ENCODE data around the gene NCS1. TPM values are rescaled to one million over a fixed set of nuclear protein-coding genes. Genes with fewer than 3 reads are reported as not detected.

Gene NCS1
- total RNA-seq, 1 donor from 2014 or later = 312 TPM

GRCh38 chr9:130186839-130187522 is 14.8 kb downstream of the NCS1 start:
- peak; percentile 65 for DNase-seq

GRCh38 chr9:130187523-130187846 is 15.3 kb downstream of the NCS1 start:
- H3K27me3 Mint-ChIP-seq (ENCODE audit: unreplicated experiment) = peaks cover 16% of the 10 kb centered on the region
- H3K4me3 Mint-ChIP-seq (ENCODE audit: unreplicated experiment) = peak overlapping the region; percentile 74
- no peak for DNase-seq
- TF ChIP-seq CTCF (IDR thresholded peaks at IDR 0.05; ENCODE audit: partially characterized antibody, unreplicated experiment) = no peak
- H3K4me1 Mint-ChIP-seq (ENCODE audit: low read depth, unreplicated experiment) = peaks cover 38% of the 10 kb centered on the region
- peak overlapping the region; percentile 80 for H3K27ac Mint-ChIP-seq (ENCODE audit: unreplicated experiment)
- peaks cover 18% of the 10 kb centered on the region for H3K9me3 Mint-ChIP-seq (ENCODE audit: unreplicated experiment)
- no peaks in the 10 kb centered on the region for H3K36me3 Mint-ChIP-seq (ENCODE audit: unreplicated experiment)

More at GRCh38 chr9:130186839-130187522, 14.8 kb downstream of the NCS1 start:
- peak overlapping the region; percentile 74 for H3K4me3 Mint-ChIP-seq (ENCODE audit: unreplicated experiment)
- H3K36me3 Mint-ChIP-seq (ENCODE audit: unreplicated experiment) = no peaks in the 10 kb centered on the region
- no peak for TF ChIP-seq CTCF (IDR thresholded peaks at IDR 0.05; ENCODE audit: partially characterized antibody, unreplicated experiment)
- peaks cover 18% of the 10 kb centered on the region for H3K9me3 Mint-ChIP-seq (ENCODE audit: unreplicated experiment)
- H3K27ac Mint-ChIP-seq (ENCODE audit: unreplicated experiment) = peak overlapping the region; percentile 95
- H3K27me3 Mint-ChIP-seq (ENCODE audit: unreplicated experiment) = peaks cover 13% of the 10 kb centered on the region
- H3K4me1 Mint-ChIP-seq (ENCODE audit: low read depth, unreplicated experiment) = peaks cover 35% of the 10 kb centered on the region

- no peak for DNase-seq
- peaks cover 16% of the 10 kb centered on the region for H3K27me3 Mint-ChIP-seq (ENCODE audit: unreplicated experiment)
- H3K27ac Mint-ChIP-seq (ENCODE audit: unreplicated experiment) = no peak overlapping the region
- no peak for TF ChIP-seq CTCF (IDR thresholded peaks at IDR 0.05; ENCODE audit: partially characterized antibody, unreplicated experiment)
- peaks cover 19% of the 10 kb centered on the region for H3K9me3 Mint-ChIP-seq (ENCODE audit: unreplicated experiment)
- H3K4me3 Mint-ChIP-seq (ENCODE audit: unreplicated experiment) = no peak overlapping the region
- peaks cover 43% of the 10 kb centered on the region for H3K4me1 Mint-ChIP-seq (ENCODE audit: low read depth, unreplicated experiment)
- no peaks in the 10 kb centered on the region for H3K36me3 Mint-ChIP-seq (ENCODE audit: unreplicated experiment)
These were observed 16.8 kb downstream of the NCS1 start for GRCh38 chr9:130188860-130189481.

GRCh38 chr9:130189840-130190239 is 17.6 kb downstream of the NCS1 start:
- Mint-ChIP-seq H3K27me3 (ENCODE audit: unreplicated experiment) (peaks cover 16% of the 10 kb centered on the region), H3K4me3 (ENCODE audit: unreplicated experiment) (peak overlapping the region; percentile 31), H3K36me3 (ENCODE audit: unreplicated experiment) (no peaks in the 10 kb centered on the region), H3K9me3 (ENCODE audit: unreplicated experiment) (peaks cover 19% of the 10 kb centered on the region), H3K4me1 (ENCODE audit: low read depth, unreplicated experiment) (peaks cover 50% of the 10 kb centered on the region), H3K27ac (ENCODE audit: unreplicated experiment) (no peak overlapping the region)
- no peak for TF ChIP-seq CTCF (IDR thresholded peaks at IDR 0.05; ENCODE audit: partially characterized antibody, unreplicated experiment)
- DNase-seq = no peak

- H3K9me3 Mint-ChIP-seq (ENCODE audit: unreplicated experiment) = peaks cover 15% of the 10 kb centered on the region
- peak; percentile 19 for DNase-seq
- H3K4me1 Mint-ChIP-seq (ENCODE audit: low read depth, unreplicated experiment) = peaks cover 43% of the 10 kb centered on the region
- no peak overlapping the region for H3K27ac Mint-ChIP-seq (ENCODE audit: unreplicated experiment)
- no peaks in the 10 kb centered on the region for H3K36me3 Mint-ChIP-seq (ENCODE audit: unreplicated experiment)
- no peak for TF ChIP-seq CTCF (IDR thresholded peaks at IDR 0.05; ENCODE audit: partially characterized antibody, unreplicated experiment)
- no peak overlapping the region for H3K4me3 Mint-ChIP-seq (ENCODE audit: unreplicated experiment)
- H3K27me3 Mint-ChIP-seq (ENCODE audit: unreplicated experiment) = peaks cover 13% of the 10 kb centered on the region
These were observed 19.0 kb downstream of the NCS1 start for GRCh38 chr9:130191068-130191748.
